T-cell (primary cell): ENCODE results near the gene ADAMTS17. TPM values are rescaled to one million over a fixed set of nuclear protein-coding genes. Genes with fewer than 3 reads are reported as not detected.

Experiments
- ATAC-seq, 4 experiments: fragments of 200-7000 bp in 3 of 4; fragments of 150-1000 bp in 1 of 4; cut with Tn5 transposase; replicated peaks in 1 of 4; 1 replicate in 3 of 4; 2 replicates in 1 of 4; pipeline ENCODE4 v1.10.0; 2021; ENCODE audit warnings: moderate library complexity in 3 of 4, mild to moderate bottlenecking in 2 of 4, moderate number of reproducible peaks in 1 of 4
- CTCF ChIA-PET, 2 donors: fragments of 300-600 bp; sonication (Branson Sonifier 250); formaldehyde crosslinking; loops; one replicate each; lab custom pipeline; 2022; ENCODE audit warnings: antibody characterized with exemption in 2 of 2; lab: Charles Lee
- POLR2A ChIA-PET, 2 donors: fragments of 300-600 bp; sonication (Branson Sonifier 250); formaldehyde crosslinking; loops; one replicate each; lab custom pipeline; 2022; ENCODE audit warnings: antibody characterized with exemption in 2 of 2; lab: Charles Lee
- DNase-seq, 35 experiments: peaks; one replicate each; pipeline versions ENCODE4 v3.0.0 to v3.0.0-alpha.2; 2013 to 2023
- H3K27ac ChIP-seq: one replicate; pipeline ENCODE4 v1.5.1; 2013; ENCODE audit warnings: low read length
- H3K27me3 ChIP-seq, 2 experiments: replicated peaks in 1 of 2; 1 replicate in 1 of 2; 2 replicates in 1 of 2; pipeline versions ENCODE4 v1.6.1 to v1.7.0; 2013; ENCODE audit warnings: low read length in 1 of 2, mixed read lengths in 1 of 2; ENCODE audit not compliant: control insufficient read depth in 2 of 2, insufficient read depth in 2 of 2; ENCODE audit errors: extremely low read depth in 1 of 2
- H3K36me3 ChIP-seq, 2 donors: 1 replicate in 1 of 2; 2 replicates in 1 of 2; pipeline versions ENCODE4 v1.6.1 to v1.7.0; 2013; ENCODE audit warnings: low read length in 1 of 2; ENCODE audit not compliant: control insufficient read depth in 2 of 2, insufficient read depth in 1 of 2; ENCODE audit errors: extremely low read depth in 1 of 2
- H3K4me1 ChIP-seq, 2 experiments: 1 replicate in 1 of 2; 2 replicates in 1 of 2; pipeline versions ENCODE4 v1.6.1 to v1.7.0; 2013; ENCODE audit warnings: low read length in 2 of 2, mixed read lengths in 1 of 2; ENCODE audit not compliant: insufficient read depth in 2 of 2, control insufficient read depth in 1 of 2; ENCODE audit errors: extremely low read depth in 1 of 2
- H3K4me3 ChIP-seq, 2 donors: 1 replicate in 1 of 2; 2 replicates in 1 of 2; pipeline versions ENCODE4 v1.5.1 to v1.7.0; 2013; ENCODE audit warnings: mild to moderate bottlenecking in 2 of 2, low read length in 1 of 2, moderate library complexity in 1 of 2; ENCODE audit not compliant: control insufficient read depth in 1 of 2; ENCODE audit errors: extremely low read depth in 1 of 2
- H3K9me3 ChIP-seq: 2 replicates; pipeline ENCODE4 v1.7.0; 2013
- H3K27ac Mint-ChIP-seq, 2 donors: one replicate each; pipeline ENCODE4 v1.8.0; 2020 to 2021; ENCODE audit warnings: mild to moderate bottlenecking in 2 of 2, mixed read lengths in 2 of 2
- H3K27me3 Mint-ChIP-seq, 2 donors: one replicate each; pipeline ENCODE4 v1.8.0; 2021 to 2022; ENCODE audit warnings: mixed read lengths in 2 of 2
- H3K36me3 Mint-ChIP-seq: one replicate; pipeline ENCODE4 v1.8.0; 2021; ENCODE audit warnings: mixed read lengths
- H3K4me1 Mint-ChIP-seq, 3 donors: one replicate each; pipeline ENCODE4 v1.8.0; 2020 to 2022; ENCODE audit warnings: mixed read lengths in 3 of 3, mild to moderate bottlenecking in 1 of 3
- H3K4me3 Mint-ChIP-seq, 3 donors: one replicate each; pipeline ENCODE4 v1.8.0; 2020 to 2022; ENCODE audit warnings: mild to moderate bottlenecking in 3 of 3, mixed read lengths in 3 of 3, moderate library complexity in 3 of 3
- H3K9me3 Mint-ChIP-seq, 3 donors: one replicate each; pipeline ENCODE4 v1.8.0; 2020 to 2022; ENCODE audit warnings: mixed read lengths in 3 of 3
- WGBS: methylation state at CpG from one replicate; pipeline ENCODE4 v1.1.5; 2013; ENCODE audit warnings: missing lambda C conversion rate; ENCODE audit not compliant: insufficient coverage; 5-methylcytosine and 5-hydroxymethylcytosine counted together
- total RNA-seq, 35 experiments: library from RNA in 6 of 35; stranded (reverse) in 6 of 35; fragments of 120-200 nt in 1 of 35; gene quantifications; one replicate each; pipeline versions ENCODE4 v1.2.1 to v1.2.4 and lab custom pipeline; 2013 to 2026

Gene ADAMTS17
- total RNA-seq, 5 donors from 2014 or later (not counting 1 experiment from before 2014, with no cell fraction given), result 8.9 to 17.8 (median 11.6) TPM

- CTCF ChIA-PET, result no interaction called here
- DNase-seq (no peak), ATAC-seq (no peak)
- H3K36me3 Mint-ChIP-seq, result peaks cover 36% of the 10 kb centered on the region
- peaks cover 3 to 7% (median 4%) of the 10 kb centered on the region in 3 donors for H3K4me1 Mint-ChIP-seq
- H3K9me3 ChIP-seq, result no peaks in the 10 kb centered on the region
- no peak overlapping the region for H3K4me3 ChIP-seq
- no peaks in the 10 kb centered on the region for H3K4me1 ChIP-seq
- WGBS, result 93% methylated on average over 2 of the region's 4 CpGs
- no peaks in the 10 kb centered on the region for H3K27me3 ChIP-seq
- POLR2A ChIA-PET, result no interaction called here
- H3K36me3 ChIP-seq, result no peaks in the 10 kb centered on the region
- no peak overlapping the region for H3K27ac ChIP-seq
- H3K4me3 Mint-ChIP-seq, result no peak overlapping the region
- H3K27ac Mint-ChIP-seq, result no peak overlapping the region
- no peaks in the 10 kb centered on the region for H3K27me3 Mint-ChIP-seq
- H3K9me3 Mint-ChIP-seq, result no peaks in the 10 kb centered on the region
Measured at GRCh38 chr15:100254691-100255090, 87.1 kb downstream of the ADAMTS17 start.

- no peaks in the 10 kb centered on the region for H3K27me3 Mint-ChIP-seq
- H3K27ac Mint-ChIP-seq, result no peak overlapping the region
- DNase-seq (no peak), ATAC-seq (no peak)
- H3K27me3 ChIP-seq, result no peaks in the 10 kb centered on the region
- ChIA-PET POLR2A (no interaction called here), CTCF (no interaction called here)
- no peaks in the 10 kb centered on the region for H3K4me1 ChIP-seq
- no peak overlapping the region for H3K27ac ChIP-seq
- H3K36me3 Mint-ChIP-seq, result peaks cover 33% of the 10 kb centered on the region
- 100% methylated on average over 3 of the region's 5 CpGs for WGBS
- no peaks in the 10 kb centered on the region for H3K9me3 Mint-ChIP-seq
- H3K4me1 Mint-ChIP-seq, result peaks cover 3 to 7% (median 4%) of the 10 kb centered on the region in 3 donors
- H3K4me3 Mint-ChIP-seq, result no peak overlapping the region
- H3K36me3 ChIP-seq, result no peaks in the 10 kb centered on the region
- H3K9me3 ChIP-seq, result no peaks in the 10 kb centered on the region
- H3K4me3 ChIP-seq, result no peak overlapping the region
Measured at GRCh38 chr15:100254285-100254684, 87.5 kb downstream of the ADAMTS17 start.

- no peaks in the 10 kb centered on the region for H3K9me3 ChIP-seq
- ATAC-seq, result no peak
- no peaks in the 10 kb centered on the region for H3K36me3 ChIP-seq
- H3K27me3 ChIP-seq, result no peaks in the 10 kb centered on the region
- Mint-ChIP-seq H3K27ac (no peak overlapping the region), H3K4me3 (no peak overlapping the region), H3K9me3 (no peaks in the 10 kb centered on the region), H3K36me3 (peaks cover 26% of the 10 kb centered on the region), H3K4me1 (peaks cover 3 to 7% (median 4%) of the 10 kb centered on the region in 3 donors), H3K27me3 (no peaks in the 10 kb centered on the region)
- ChIA-PET POLR2A (no interaction called here), CTCF (no interaction called here)
- H3K4me1 ChIP-seq, result no peaks in the 10 kb centered on the region
- DNase-seq, result no peak
- no peak overlapping the region for H3K27ac ChIP-seq
- H3K4me3 ChIP-seq, result no peak overlapping the region
- WGBS, result 60% methylated on average over 1 of the region's 1 CpG
Measured at GRCh38 chr15:100253640-100254039, 88.1 kb downstream of the ADAMTS17 start.

- no peak overlapping the region for H3K4me3 ChIP-seq
- ATAC-seq (no peak), DNase-seq (no peak)
- H3K36me3 ChIP-seq, result no peaks in the 10 kb centered on the region
- Mint-ChIP-seq H3K27ac (no peak overlapping the region), H3K36me3 (peaks cover 19% of the 10 kb centered on the region), H3K4me1 (peaks cover 3 to 7% (median 4%) of the 10 kb centered on the region in 3 donors), H3K4me3 (no peak overlapping the region), H3K9me3 (no peaks in the 10 kb centered on the region), H3K27me3 (no peaks in the 10 kb centered on the region)
- CTCF ChIA-PET, result no interaction called here
- POLR2A ChIA-PET, result no interaction called here
- no peaks in the 10 kb centered on the region for H3K9me3 ChIP-seq
- H3K27me3 ChIP-seq, result no peaks in the 10 kb centered on the region
- 83% methylated on average over 6 of the region's 9 CpGs for WGBS
- H3K27ac ChIP-seq, result no peak overlapping the region
- H3K4me1 ChIP-seq, result no peaks in the 10 kb centered on the region
Measured at GRCh38 chr15:100252779-100253417, 88.9 kb downstream of the ADAMTS17 start.

- 95% methylated on average over 8 of the region's 9 CpGs for WGBS
- Mint-ChIP-seq H3K27ac (no peak overlapping the region), H3K9me3 (no peaks in the 10 kb centered on the region), H3K4me3 (no peak overlapping the region), H3K27me3 (no peaks in the 10 kb centered on the region), H3K4me1 (peaks cover 3 to 7% (median 4%) of the 10 kb centered on the region in 3 donors), H3K36me3 (peaks cover 15% of the 10 kb centered on the region)
- ATAC-seq, result no peak
- H3K4me3 ChIP-seq, result no peak overlapping the region
- no peaks in the 10 kb centered on the region for H3K27me3 ChIP-seq
- no peak overlapping the region for H3K27ac ChIP-seq
- ChIA-PET POLR2A (no interaction called here), CTCF (no interaction called here)
- no peaks in the 10 kb centered on the region for H3K9me3 ChIP-seq
- H3K36me3 ChIP-seq, result no peaks in the 10 kb centered on the region
- H3K4me1 ChIP-seq, result no peaks in the 10 kb centered on the region
- no peak for DNase-seq
Measured at GRCh38 chr15:100252359-100252758, 89.4 kb downstream of the ADAMTS17 start.

- CTCF ChIA-PET, result no interaction called here
- H3K36me3 ChIP-seq, result no peaks in the 10 kb centered on the region
Measured at GRCh38 chr15:100250176-100250800, 91.5 kb downstream of the ADAMTS17 start.

More at GRCh38 chr15:100250176-100250800, 91.5 kb downstream of the ADAMTS17 start:
- POLR2A ChIA-PET, result no interaction called here
- DNase-seq, result no peak
- no peak overlapping the region for H3K27ac Mint-ChIP-seq
- peaks cover 15% of the 10 kb centered on the region for H3K36me3 Mint-ChIP-seq
- Histone ChIP-seq H3K9me3 (no peaks in the 10 kb centered on the region), H3K27me3 (no peaks in the 10 kb centered on the region), H3K27ac (no peak overlapping the region), H3K4me1 (no peaks in the 10 kb centered on the region), H3K4me3 (no peak overlapping the region)
- no peak overlapping the region for H3K4me3 Mint-ChIP-seq
- ATAC-seq, result no peak
- WGBS, result 69% methylated on average over 4 of the region's 10 CpGs
- H3K9me3 Mint-ChIP-seq, result no peaks in the 10 kb centered on the region
- H3K4me1 Mint-ChIP-seq, result peaks cover 3 to 7% (median 4%) of the 10 kb centered on the region in 3 donors
- H3K27me3 Mint-ChIP-seq, result no peaks in the 10 kb centered on the region
